ENCODE measurements around the gene GTF2F2.

GTF2F2 gene

DNA sequence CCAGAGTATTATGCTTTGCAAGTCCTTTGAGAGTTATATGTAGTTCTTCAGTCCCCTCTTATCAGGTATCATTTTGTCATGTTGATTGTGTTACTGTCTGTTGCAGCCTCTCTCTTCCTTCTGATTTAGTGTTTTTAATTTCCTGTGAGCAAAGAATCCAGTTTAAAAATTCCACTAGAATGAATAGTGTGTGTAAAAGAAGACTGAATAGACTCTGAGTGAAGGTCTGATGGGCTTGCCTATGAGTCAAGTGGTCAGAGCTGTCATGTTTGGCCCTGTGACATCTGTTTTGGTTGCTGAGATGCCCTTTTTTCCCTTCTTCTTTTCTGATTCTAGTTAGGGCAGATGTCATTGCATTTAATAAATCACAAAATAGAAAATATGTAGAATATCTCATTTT is 103.9 kb downstream of the GTF2F2 start:
- H3K4me2 ChIP-seq (ENCODE audit: low read length) = no peak overlapping the region
- H3K9ac ChIP-seq (ENCODE audit: low read length) = no peak overlapping the region
- no peaks in the 10 kb centered on the region for H4K20me1 ChIP-seq (ENCODE audit: insufficient read depth, low read length)
- H3K36me3 ChIP-seq (ENCODE audit: insufficient read depth, low read length) = no peaks in the 10 kb centered on the region
- H3K4me3 ChIP-seq (ENCODE audit: low read depth, low read length, poor library complexity, severe bottlenecking) = no peak overlapping the region
- H3F3A ChIP-seq (ENCODE audit: insufficient read depth, low read length) = no peaks in the 10 kb centered on the region
- TF ChIP-seq EZH2 (IDR thresholded peaks at IDR 0.05; ENCODE audit: borderline replicate concordance, low read length) (no peak), CTCF (IDR thresholded peaks at IDR 0.05; ENCODE audit: low read length) (no peak)
- no peaks in the 10 kb centered on the region for H3K4me1 ChIP-seq (ENCODE audit: insufficient read depth, low read length, severe bottlenecking)
- H3K79me2 ChIP-seq (ENCODE audit: insufficient read depth, low read length) = 0 out of 2 replicates have a peak, but pooled peaks cover 5% of the 10 kb centered on the region
- H3K27ac ChIP-seq (ENCODE audit: low read depth, low read length, poor library complexity, severe bottlenecking) = no peak overlapping the region
- H3K9me3 ChIP-seq (ENCODE audit: low read length) = no peaks in the 10 kb centered on the region
- H3K27me3 ChIP-seq (ENCODE audit: insufficient read depth, low read length) = no peaks in the 10 kb centered on the region
- H2AFZ ChIP-seq (ENCODE audit: low read length) = no peak overlapping the region
- H3K9me2 ChIP-seq (ENCODE audit: low read depth, low read length) = no peaks in the 10 kb centered on the region

GRCh38 chr13:45225370-45225769 is 105.1 kb downstream of the GTF2F2 start:
- Histone ChIP-seq H3K4me3 (ENCODE audit: low read depth, low read length, poor library complexity, severe bottlenecking) (no peak overlapping the region), H3F3A (ENCODE audit: insufficient read depth, low read length) (no peaks in the 10 kb centered on the region), H3K9me2 (ENCODE audit: low read depth, low read length) (no peaks in the 10 kb centered on the region), H3K27ac (ENCODE audit: low read depth, low read length, poor library complexity, severe bottlenecking) (no peak overlapping the region), H3K9me3 (ENCODE audit: low read length) (no peaks in the 10 kb centered on the region), H2AFZ (ENCODE audit: low read length) (no peak overlapping the region), H4K20me1 (ENCODE audit: insufficient read depth, low read length) (no peaks in the 10 kb centered on the region), H3K79me2 (ENCODE audit: insufficient read depth, low read length) (0 out of 2 replicates have a peak, but pooled peaks cover 5% of the 10 kb centered on the region), H3K36me3 (ENCODE audit: insufficient read depth, low read length) (no peaks in the 10 kb centered on the region), H3K4me2 (ENCODE audit: low read length) (no peak overlapping the region), H3K27me3 (ENCODE audit: insufficient read depth, low read length) (no peaks in the 10 kb centered on the region), H3K4me1 (ENCODE audit: insufficient read depth, low read length, severe bottlenecking) (no peaks in the 10 kb centered on the region), H3K9ac (ENCODE audit: low read length) (no peak overlapping the region)
- no peak for TF ChIP-seq EZH2 (IDR thresholded peaks at IDR 0.05; ENCODE audit: borderline replicate concordance, low read length)
- TF ChIP-seq CTCF (IDR thresholded peaks at IDR 0.05; ENCODE audit: low read length) = no peak

DNA sequence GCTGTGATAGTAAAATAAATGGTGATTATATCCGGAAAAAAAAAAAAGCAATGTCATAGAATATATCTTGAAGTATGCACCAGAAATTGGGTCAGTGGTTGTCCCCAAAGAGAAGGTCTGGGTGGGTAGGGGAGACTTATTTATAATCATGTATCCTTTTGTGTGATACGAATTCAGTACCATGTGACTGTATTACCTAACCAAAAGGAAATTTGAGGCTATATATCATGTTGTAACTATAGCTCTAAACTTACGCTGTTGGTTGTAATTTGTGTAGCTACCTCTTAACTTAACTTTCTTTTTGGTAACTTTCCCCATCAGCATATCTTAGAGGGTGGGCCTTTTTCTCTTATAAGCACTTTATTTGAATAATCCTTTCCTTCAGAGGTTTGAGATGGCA is 105.7 kb downstream of the GTF2F2 start:
- no peaks in the 10 kb centered on the region for H3K27me3 ChIP-seq (ENCODE audit: insufficient read depth, low read length)
- H4K20me1 ChIP-seq (ENCODE audit: insufficient read depth, low read length) = no peaks in the 10 kb centered on the region
- no peaks in the 10 kb centered on the region for H3K36me3 ChIP-seq (ENCODE audit: insufficient read depth, low read length)
- H3K9ac ChIP-seq (ENCODE audit: low read length) = no peak overlapping the region
- H3K9me2 ChIP-seq (ENCODE audit: low read depth, low read length) = no peaks in the 10 kb centered on the region
- no peak for TF ChIP-seq EZH2 (IDR thresholded peaks at IDR 0.05; ENCODE audit: borderline replicate concordance, low read length)
- TF ChIP-seq CTCF (IDR thresholded peaks at IDR 0.05; ENCODE audit: low read length) = no peak
- H3K9me3 ChIP-seq (ENCODE audit: low read length) = no peaks in the 10 kb centered on the region
- H3K4me3 ChIP-seq (ENCODE audit: low read depth, low read length, poor library complexity, severe bottlenecking) = no peak overlapping the region
- H3K79me2 ChIP-seq (ENCODE audit: insufficient read depth, low read length) = 0 out of 2 replicates have a peak, but pooled peaks cover 5% of the 10 kb centered on the region
- H3K27ac ChIP-seq (ENCODE audit: low read depth, low read length, poor library complexity, severe bottlenecking) = no peak overlapping the region
- H3K4me1 ChIP-seq (ENCODE audit: insufficient read depth, low read length, severe bottlenecking) = no peaks in the 10 kb centered on the region
- no peaks in the 10 kb centered on the region for H3F3A ChIP-seq (ENCODE audit: insufficient read depth, low read length)
- H2AFZ ChIP-seq (ENCODE audit: low read length) = no peak overlapping the region
- no peak overlapping the region for H3K4me2 ChIP-seq (ENCODE audit: low read length)

Measured in OCI-LY1 (cell line).